ENCODE measurements around the gene ENTPD3. TPM values are rescaled to one million over a fixed set of nuclear protein-coding genes. Genes with fewer than 3 reads are reported as not detected.

ENTPD3 gene
- total RNA-seq (2021): 0.18 TPM in 1 of 2 replicates, not detected in the other
- long read RNA-seq, partial matches to known transcripts: 1 of 5 reads
- long read RNA-seq, other reads (novel, unspliced or antisense): 3 of 5 reads

GRCh38 chr3:40387001-40387894 lies at the start of gene ENTPD3:
ENTPD3 (plus strand) TSS chr3:40387184; CDS start chr3:40388058, 874 bp downstream.
- no peaks in the 10 kb centered on the region for H3K79me2 ChIP-seq (ENCODE audit: insufficient read depth, low read length)
- H3K9me3 ChIP-seq (ENCODE audit: control insufficient read depth, low read depth, low read length): no peaks in the 10 kb centered on the region
- H3K79me1 ChIP-seq (ENCODE audit: insufficient read depth, low read depth, low read length, poor library complexity, severe bottlenecking): no peaks in the 10 kb centered on the region
- peaks cover 8% of the 10 kb centered on the region for H3K23me2 ChIP-seq (ENCODE audit: insufficient read length, low read depth, low read length, poor library complexity, severe bottlenecking)
- H3K9ac ChIP-seq (ENCODE audit: extremely low read depth, insufficient read length, low read length): no peak within 1 kb of the TSS
- H2BK15ac ChIP-seq (ENCODE audit: low read depth, low read length): no peak within 1 kb of the TSS
- H2BK5ac ChIP-seq (ENCODE audit: insufficient read length, low read length): no peak within 1 kb of the TSS
- peak within 1 kb of the TSS; percentile 77 for H3K4me2 ChIP-seq (ENCODE audit: insufficient read depth, insufficient read length, low read length)
- no peak within 1 kb of the TSS for H3K4ac ChIP-seq (ENCODE audit: low read depth, low read length)
- H3K4me1 Mint-ChIP-seq: peaks cover 13 to 19% of the 10 kb centered on the region in 2 experiments
- DNase-seq: peak; percentile 83
- no peak within 1 kb of the TSS for H4K8ac ChIP-seq (replicated peaks; ENCODE audit: insufficient read length, low read depth, low read length)
- no peak within 1 kb of the TSS for H2AK5ac ChIP-seq (ENCODE audit: insufficient read length, low read length)
- no peak within 1 kb of the TSS for H3K23ac ChIP-seq (ENCODE audit: insufficient read length, low read depth, low read length)
- no peak within 1 kb of the TSS for H2BK120ac ChIP-seq (ENCODE audit: low read depth, low read length, poor library complexity, severe bottlenecking)
- peak; percentile 13; the same call in 1 of the 3 replicates for TF ChIP-seq CTCF (conservative IDR thresholded peaks at IDR 0.05)
- H2BK20ac ChIP-seq (ENCODE audit: low read depth, low read length, poor library complexity, severe bottlenecking): no peak within 1 kb of the TSS
- H3K27ac Mint-ChIP-seq: peak within 1 kb of the TSS in 1 of 3 experiments; percentile 29; a peak in 1 of 7 replicates
- no peak within 1 kb of the TSS for H4K91ac ChIP-seq (ENCODE audit: insufficient read length, low read depth, low read length)
- H4K20me1 ChIP-seq (ENCODE audit: control insufficient read depth, insufficient read depth, insufficient read length): no peaks in the 10 kb centered on the region
- no peak within 1 kb of the TSS for H2AFZ ChIP-seq (ENCODE audit: low read length)
- no peak within 1 kb of the TSS for H3K14ac ChIP-seq (ENCODE audit: insufficient read depth, low read length)
- no peak within 1 kb of the TSS for H3K18ac ChIP-seq (ENCODE audit: insufficient read length, low read depth, low read length)
- H3K27me3 Mint-ChIP-seq (ENCODE audit: low read depth): peaks cover 53% of the 10 kb centered on the region
- no peak within 1 kb of the TSS for H3T11ph ChIP-seq (ENCODE audit: low read length)
- H3K4me1 ChIP-seq (ENCODE audit: insufficient read depth, low read length): no peaks in the 10 kb centered on the region; the same call in 1 of the 2 replicates
- no peak within 1 kb of the TSS for H4K5ac ChIP-seq (ENCODE audit: insufficient read length, low read depth, low read length)
- H3K27me3 ChIP-seq (ENCODE audit: insufficient read depth, low read length): peaks cover 19% of the 10 kb centered on the region
- peak within 1 kb of the TSS; percentile 66 to 85 for H3K4me3 Mint-ChIP-seq
- H2BK12ac ChIP-seq (ENCODE audit: insufficient read length, low read depth, low read length): no peak within 1 kb of the TSS
- WGBS (ENCODE audit: extremely low coverage, insufficient read length, low lambda C conversion rate): no CpG with 5 or more reads among the region's 49 CpGs
- no peaks in the 10 kb centered on the region for H3K36me3 Mint-ChIP-seq (ENCODE audit: insufficient read depth in 1 of 3, low read depth in 3 of 3)
- no peak within 1 kb of the TSS for H3K27ac ChIP-seq (ENCODE audit: insufficient read length, low read depth, low read length)
- no peak within 1 kb of the TSS for H3K56ac ChIP-seq (ENCODE audit: insufficient read length, low read depth, low read length)
- H3K9me3 Mint-ChIP-seq: no peaks in the 10 kb centered on the region; a peak in 1 of 5 replicates

All from H9 (cell line).